OCI-LY3 (cell line): ENCODE data around the gene RNF220.

ENCODE experiments used
- CTCF ChIP-seq: fragments of 200-600, 300-600 bp; sonication (generic); IDR thresholded peaks from 2 replicates; pipeline ENCODE4 v1.5.1; 2014; ENCODE audit warnings: antibody characterized with exemption, low read length, low read depth
- EZH2phosphoT487 ChIP-seq: fragments of 200-600 bp; shearing (Covaris generic); IDR thresholded peaks from 2 replicates; pipeline ENCODE4 v1.6.1; 2018; ENCODE audit warnings: antibody characterized with exemption, mixed run types, low read depth

- TF ChIP-seq CTCF, result no peak
- no peak for TF ChIP-seq EZH2phosphoT487
These were observed 183.6 kb downstream of the RNF220 start for GRCh38 chr1:44588551-44589210.
